Esophagus squamous epithelium (tissue), 4 donors: Measurements from ENCODE around the gene GATA5.

ENCODE experiments used
- POLR2A ChIP-seq, 4 donors: fragments of 450-650 bp; IDR thresholded peaks; one replicate each; pipeline ENCODE4 v1.6.1; 2017; ENCODE audit warnings: antibody characterized with exemption in 4 of 4, mild to moderate bottlenecking in 4 of 4, moderate library complexity in 3 of 4
- TF ChIP-seq, protein P1 (sequence below), 6 experiments: fragments of 450-650 bp in 4 of 6; fragments of 200-600 bp in 2 of 6; sonication (generic) in 2 of 6; IDR thresholded peaks; one replicate each; pipeline ENCODE4 v1.5.1; 2016 to 2019; ENCODE audit warnings: antibody characterized with exemption in 6 of 6, mild to moderate bottlenecking in 4 of 6, moderate library complexity in 4 of 6

DNA sequence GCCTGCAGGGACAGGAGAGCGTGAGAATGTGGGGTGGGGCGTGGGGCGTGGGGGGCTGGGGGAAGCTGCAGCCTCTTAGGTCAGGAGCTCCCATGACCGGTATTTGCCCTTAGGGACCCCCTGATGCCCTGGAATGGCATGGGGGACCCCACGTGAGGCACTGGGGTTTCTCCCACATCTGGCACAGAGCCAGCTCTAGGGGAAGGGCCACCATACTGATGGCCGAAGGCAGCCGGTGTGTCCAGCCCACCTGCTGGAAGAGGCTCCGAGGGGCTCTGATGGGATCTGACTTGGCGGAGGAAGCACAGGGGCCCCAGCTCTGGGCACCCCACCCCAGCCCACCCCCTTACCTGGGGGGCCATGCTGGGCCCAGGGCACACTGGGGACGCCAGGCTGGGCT, 10.8 kb downstream of the GATA5 start:
- TF ChIP-seq, protein P1, sequence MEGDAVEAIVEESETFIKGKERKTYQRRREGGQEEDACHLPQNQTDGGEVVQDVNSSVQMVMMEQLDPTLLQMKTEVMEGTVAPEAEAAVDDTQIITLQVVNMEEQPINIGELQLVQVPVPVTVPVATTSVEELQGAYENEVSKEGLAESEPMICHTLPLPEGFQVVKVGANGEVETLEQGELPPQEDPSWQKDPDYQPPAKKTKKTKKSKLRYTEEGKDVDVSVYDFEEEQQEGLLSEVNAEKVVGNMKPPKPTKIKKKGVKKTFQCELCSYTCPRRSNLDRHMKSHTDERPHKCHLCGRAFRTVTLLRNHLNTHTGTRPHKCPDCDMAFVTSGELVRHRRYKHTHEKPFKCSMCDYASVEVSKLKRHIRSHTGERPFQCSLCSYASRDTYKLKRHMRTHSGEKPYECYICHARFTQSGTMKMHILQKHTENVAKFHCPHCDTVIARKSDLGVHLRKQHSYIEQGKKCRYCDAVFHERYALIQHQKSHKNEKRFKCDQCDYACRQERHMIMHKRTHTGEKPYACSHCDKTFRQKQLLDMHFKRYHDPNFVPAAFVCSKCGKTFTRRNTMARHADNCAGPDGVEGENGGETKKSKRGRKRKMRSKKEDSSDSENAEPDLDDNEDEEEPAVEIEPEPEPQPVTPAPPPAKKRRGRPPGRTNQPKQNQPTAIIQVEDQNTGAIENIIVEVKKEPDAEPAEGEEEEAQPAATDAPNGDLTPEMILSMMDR (IDR thresholded peaks at IDR 0.05): no peak
- TF ChIP-seq POLR2A (IDR thresholded peaks at IDR 0.05): no peak
